Activated CD4-positive, alpha-beta T cell treated with anti-CD3 and anti-CD28 coated beads, Interleukin-2, amount 10 ng/mL, durations not matched to agents 24 days and 14 days (primary cell): ENCODE measurements around the gene EIF1B. TPM values are rescaled to one million over a fixed set of nuclear protein-coding genes. Genes with fewer than 3 reads are reported as not detected.
"Not testable (repeated sequence)": the region's sequence is repeated elsewhere in the genome, so short reads cannot be mapped to it uniquely, and the experiment has no call there.

ENCODE experiments used
- DNase-seq: peaks from one replicate; pipeline ENCODE4 v3.0.0; 2022
- H3K27ac Mint-ChIP-seq: one replicate; pipeline ENCODE4 v1.8.0; 2022; ENCODE audit warnings: mild to moderate bottlenecking, mixed read lengths
- H3K27me3 Mint-ChIP-seq: one replicate; pipeline ENCODE4 v1.8.0; 2022; ENCODE audit warnings: mixed read lengths
- H3K36me3 Mint-ChIP-seq: one replicate; pipeline ENCODE4 v1.8.0; 2022; ENCODE audit warnings: low read depth, mild to moderate bottlenecking, mixed read lengths
- H3K4me1 Mint-ChIP-seq: one replicate; pipeline ENCODE4 v1.8.0; 2021; ENCODE audit warnings: mixed read lengths
- H3K4me3 Mint-ChIP-seq: one replicate; pipeline ENCODE4 v1.8.0; 2022; ENCODE audit warnings: mild to moderate bottlenecking, moderate library complexity, mixed read lengths
- H3K9me3 Mint-ChIP-seq: one replicate; pipeline ENCODE4 v1.8.0; 2021; ENCODE audit warnings: mixed read lengths
- intact Hi-C: fragments of 100-400 bp; cut with micrococcal nuclease; formaldehyde crosslinking; loops from one replicate; pipeline ENCODE4 v1.15.1; 2023
- total RNA-seq: library from RNA; stranded (reverse); gene quantifications from 2 replicates; pipeline ENCODE4 v1.2.3, GENCODE V29; 2022

Gene EIF1B
- total RNA-seq = 46.1 and 47.7 TPM in 2 replicates

GRCh38 chr3:40309418-40309924, at the start of gene EIF1B:
Gene EIF1B (plus strand): TSS chr3:40309707. CDS start chr3:40309942, 235 bp downstream.
- DNase-seq = peak; percentile 100
- no peaks in the 10 kb centered on the region for H3K9me3 Mint-ChIP-seq
- no peaks in the 10 kb centered on the region for H3K27me3 Mint-ChIP-seq
- intact Hi-C loops = loop anchor here (1.0 to 10.0 kb wide), 6 partner anchors 144 to 1652 kb away; partner anchors contain the start of genes CTNNB1, RPL14, RPSA and ZNF621
- peaks cover 17% of the 10 kb centered on the region for H3K4me1 Mint-ChIP-seq
- H3K36me3 Mint-ChIP-seq = peaks cover 31% of the 10 kb centered on the region
- peak within 1 kb of the TSS; percentile 99 for H3K27ac Mint-ChIP-seq
- peak within 1 kb of the TSS; percentile 100 for H3K4me3 Mint-ChIP-seq

DNA sequence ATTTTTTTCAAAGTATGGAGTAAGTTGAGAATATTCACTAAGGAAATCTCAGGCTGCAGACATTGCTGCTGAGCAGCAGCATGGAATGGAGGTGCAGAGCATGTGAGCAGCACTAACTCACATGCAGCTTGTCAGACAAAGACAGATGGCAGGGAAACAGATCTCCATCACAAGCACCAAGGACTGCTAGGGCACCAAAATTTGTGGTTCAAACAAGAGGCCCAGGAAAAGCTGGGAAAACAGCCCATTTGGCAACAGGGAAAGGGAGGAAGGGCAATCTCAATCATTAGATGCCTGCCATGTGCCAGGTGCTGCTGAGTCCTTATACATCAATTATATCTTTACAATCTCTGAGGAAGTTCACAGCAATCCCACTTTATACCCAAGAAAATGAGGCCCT, 47.2 kb upstream of the EIF1B start:
- Mint-ChIP-seq H3K4me3 (no peak overlapping the region), H3K9me3 (no peaks in the 10 kb centered on the region), H3K27me3 (peaks cover 4% of the 10 kb centered on the region), H3K4me1 (no peaks in the 10 kb centered on the region), H3K36me3 (no peaks in the 10 kb centered on the region), H3K27ac (no peak overlapping the region)
- intact Hi-C loops = no loop called here
- no peak for DNase-seq

- Mint-ChIP-seq H3K4me3 (no peak overlapping the region), H3K9me3 (no peaks in the 10 kb centered on the region), H3K36me3 (no peaks in the 10 kb centered on the region), H3K27ac (no peak overlapping the region), H3K27me3 (peaks cover 4% of the 10 kb centered on the region), H3K4me1 (no peaks in the 10 kb centered on the region)
- no peak for DNase-seq
- intact Hi-C loops = no loop called here
These were observed 45.1 kb upstream of the EIF1B start for GRCh38 chr3:40264451-40264850.

DNA sequence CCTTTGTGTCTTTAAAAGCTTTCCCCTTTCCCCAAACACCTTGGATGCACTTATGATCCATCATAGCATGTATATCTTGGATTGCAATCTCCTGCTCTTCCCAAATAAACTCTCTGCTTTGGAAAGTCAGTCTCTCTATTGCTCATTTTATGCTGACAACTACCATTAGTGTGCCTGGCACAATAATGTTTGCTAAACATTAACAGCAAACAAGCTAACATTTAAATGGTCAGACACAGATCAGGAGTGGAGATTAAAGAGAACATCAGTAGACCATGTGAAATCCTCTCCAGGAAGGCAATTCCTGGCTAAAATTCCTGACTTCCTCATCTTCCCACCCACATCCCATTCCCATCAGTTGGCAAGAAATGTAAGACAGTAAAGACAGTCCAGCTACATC, 44.3 kb upstream of the EIF1B start:
- H3K4me3 Mint-ChIP-seq = no peak overlapping the region
- no peak overlapping the region for H3K27ac Mint-ChIP-seq
- DNase-seq = no peak
- no peaks in the 10 kb centered on the region for H3K36me3 Mint-ChIP-seq
- intact Hi-C loops = no loop called here
- H3K27me3 Mint-ChIP-seq = peaks cover 4% of the 10 kb centered on the region
- H3K9me3 Mint-ChIP-seq = no peaks in the 10 kb centered on the region
- H3K4me1 Mint-ChIP-seq = no peaks in the 10 kb centered on the region

DNA sequence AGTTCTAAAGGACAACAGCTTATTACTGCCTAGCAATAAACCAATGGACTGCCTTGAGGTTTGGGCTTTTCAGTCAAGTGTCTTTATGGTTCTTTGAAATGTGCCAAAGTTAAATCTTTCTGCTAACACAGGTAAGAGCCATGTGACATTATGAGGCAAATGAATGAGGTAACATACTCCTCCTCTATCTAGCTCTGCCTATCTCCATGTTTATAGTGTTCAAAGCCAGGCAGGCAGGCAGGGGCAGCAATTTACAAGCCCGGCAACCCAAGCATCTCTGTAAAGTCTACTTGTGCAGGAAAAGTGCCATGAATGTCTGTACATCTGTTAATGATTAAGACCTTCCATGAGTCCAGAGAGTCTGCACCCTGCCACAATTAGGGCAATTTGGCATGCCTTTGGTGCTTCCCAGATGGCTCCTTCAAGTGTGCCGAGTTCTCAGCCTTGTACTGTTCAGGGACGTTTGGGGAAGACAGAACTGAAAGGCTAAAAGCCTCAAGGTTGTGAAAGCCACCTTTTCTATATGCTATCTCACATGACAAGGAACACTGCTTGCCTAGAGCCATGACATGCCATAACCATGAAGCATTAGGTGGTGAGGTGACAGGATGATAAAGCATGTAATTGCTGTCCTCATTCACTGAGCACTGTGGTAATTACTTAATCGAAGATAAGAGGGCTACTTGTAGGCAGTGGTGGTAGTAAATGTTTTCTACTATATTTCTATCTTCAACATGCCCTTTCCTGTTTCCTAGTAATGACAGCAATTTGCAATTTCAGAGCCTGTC, 41.4 kb upstream of the EIF1B start:
- Mint-ChIP-seq H3K27me3 (peaks cover 4% of the 10 kb centered on the region), H3K9me3 (peaks cover 3% of the 10 kb centered on the region), H3K27ac (no peak overlapping the region), H3K4me1 (no peaks in the 10 kb centered on the region), H3K4me3 (no peak overlapping the region), H3K36me3 (no peaks in the 10 kb centered on the region)
- DNase-seq = no peak
- intact Hi-C loops = no loop called here

DNA sequence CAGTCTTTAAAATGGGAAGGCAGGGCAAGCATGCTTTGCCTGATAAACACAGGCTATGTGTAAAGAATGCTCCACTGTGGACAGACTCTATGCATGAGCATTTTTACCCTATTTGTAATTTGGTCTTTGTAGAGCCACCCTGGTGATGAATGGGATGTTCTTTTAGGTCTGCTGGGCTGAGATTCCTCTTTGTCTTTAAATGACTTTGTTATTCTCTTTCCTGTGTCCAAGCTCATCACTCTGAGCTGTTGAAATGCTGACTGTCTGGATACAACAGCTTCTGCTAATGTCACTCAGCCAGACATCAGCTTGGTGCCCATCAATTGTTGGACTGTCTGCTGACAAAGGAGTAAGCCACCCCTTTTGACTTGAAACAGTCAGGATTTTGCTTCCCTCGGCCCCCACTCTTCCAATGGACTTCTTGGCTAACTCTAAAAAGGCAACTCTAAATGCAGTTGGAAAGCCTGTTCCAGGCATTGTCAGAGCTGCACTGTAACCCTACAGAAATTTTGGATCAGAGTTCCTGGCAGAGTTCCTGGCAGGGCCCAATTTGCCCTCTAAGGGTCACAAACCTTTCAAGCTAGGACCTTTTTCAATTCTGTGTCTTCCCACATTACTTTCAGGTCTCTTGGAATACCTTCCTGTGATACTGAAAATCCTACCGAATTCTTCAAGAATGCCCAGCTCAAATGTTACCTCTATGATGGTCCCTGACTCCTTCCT, 40.5 kb upstream of the EIF1B start:
- H3K4me3 Mint-ChIP-seq = no peak overlapping the region
- peaks cover 3% of the 10 kb centered on the region for H3K9me3 Mint-ChIP-seq
- no peaks in the 10 kb centered on the region for H3K4me1 Mint-ChIP-seq
- no peak overlapping the region for H3K27ac Mint-ChIP-seq
- intact Hi-C loops = no loop called here
- no peak for DNase-seq
- H3K27me3 Mint-ChIP-seq = peaks cover 4% of the 10 kb centered on the region
- no peaks in the 10 kb centered on the region for H3K36me3 Mint-ChIP-seq

DNA sequence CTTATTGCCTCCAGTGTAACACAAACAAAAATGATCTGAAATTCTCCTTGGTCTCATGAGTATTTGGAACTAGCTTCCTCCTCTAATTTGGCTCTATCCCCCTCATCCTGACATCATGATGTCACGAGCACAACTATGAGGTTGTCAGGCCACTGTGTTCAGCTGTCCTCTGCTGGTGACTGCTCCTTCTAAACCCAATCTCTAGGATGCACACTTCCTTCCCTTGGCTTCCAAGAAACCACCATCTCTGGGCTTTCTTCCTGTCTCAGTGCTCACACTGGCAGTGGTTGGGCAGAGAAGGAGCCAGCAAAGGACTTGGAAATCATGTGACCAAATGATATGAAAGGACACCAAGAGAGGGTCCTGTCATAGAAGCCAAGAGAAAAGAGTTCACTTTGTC, 30.7 kb upstream of the EIF1B start:
- DNase-seq = no peak
- Mint-ChIP-seq H3K27ac (no peak overlapping the region), H3K4me1 (no peaks in the 10 kb centered on the region), H3K36me3 (no peaks in the 10 kb centered on the region), H3K27me3 (no peaks in the 10 kb centered on the region), H3K9me3 (no peaks in the 10 kb centered on the region), H3K4me3 (no peak overlapping the region)
- intact Hi-C loops = no loop called here

GRCh38 chr3:40281995-40282394, 27.5 kb upstream of the EIF1B start:
- no peaks in the 10 kb centered on the region for H3K36me3 Mint-ChIP-seq
- H3K4me3 Mint-ChIP-seq = no peak overlapping the region
- H3K4me1 Mint-ChIP-seq = no peaks in the 10 kb centered on the region
- intact Hi-C loops = no loop called here
- DNase-seq = no peak
- H3K9me3 Mint-ChIP-seq = no peaks in the 10 kb centered on the region
- peaks cover 3% of the 10 kb centered on the region for H3K27me3 Mint-ChIP-seq
- no peak overlapping the region for H3K27ac Mint-ChIP-seq

DNA sequence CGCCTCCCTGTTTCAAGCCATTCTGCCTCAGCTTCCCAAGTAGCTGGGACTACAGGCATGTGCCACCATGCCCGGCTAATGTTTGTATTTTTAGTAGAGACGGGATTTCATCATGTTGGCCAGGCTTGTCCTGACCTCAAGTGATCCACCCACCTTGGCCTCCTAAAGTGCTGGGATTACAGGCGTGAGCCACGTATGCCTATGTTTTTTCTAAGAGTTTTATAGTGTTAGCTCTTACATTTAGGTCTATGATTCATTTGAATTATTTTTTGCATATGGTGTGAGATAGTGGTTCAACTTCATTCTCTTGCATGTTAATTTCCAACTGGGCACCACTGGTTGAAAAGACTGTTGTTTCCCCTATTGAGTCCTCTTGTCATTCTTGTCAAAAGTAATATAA, 26.4 kb upstream of the EIF1B start:
- H3K27ac Mint-ChIP-seq, H3K9me3 Mint-ChIP-seq, H3K4me3 Mint-ChIP-seq, DNase-seq, H3K27me3 Mint-ChIP-seq, H3K4me1 Mint-ChIP-seq, H3K36me3 Mint-ChIP-seq, intact Hi-C loops: not testable (repeated sequence)

DNA sequence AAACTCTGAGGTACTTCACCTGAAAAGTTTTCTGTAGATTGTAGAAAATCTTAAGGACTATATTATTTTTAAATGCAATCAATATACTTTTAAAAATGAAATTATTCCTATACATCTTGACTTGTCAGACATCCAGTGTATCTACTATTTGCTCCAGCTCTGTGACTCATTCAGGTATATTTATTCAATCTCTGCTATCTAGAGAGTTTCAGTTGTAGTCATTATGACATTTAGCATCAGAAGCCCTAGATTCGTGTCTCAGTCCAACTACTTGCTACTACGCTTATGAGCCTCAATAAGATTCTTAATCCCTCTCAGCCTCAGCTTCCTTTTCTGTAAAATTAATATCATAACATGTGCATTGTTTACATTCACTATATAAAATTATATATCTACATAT, 22.3 kb upstream of the EIF1B start:
- H3K27ac Mint-ChIP-seq = no peak overlapping the region
- peaks cover 1% of the 10 kb centered on the region for H3K36me3 Mint-ChIP-seq
- no peak for DNase-seq
- H3K4me1 Mint-ChIP-seq = no peaks in the 10 kb centered on the region
- no peak overlapping the region for H3K4me3 Mint-ChIP-seq
- H3K9me3 Mint-ChIP-seq = no peaks in the 10 kb centered on the region
- H3K27me3 Mint-ChIP-seq = peaks cover 3% of the 10 kb centered on the region
- intact Hi-C loops = no loop called here

DNA sequence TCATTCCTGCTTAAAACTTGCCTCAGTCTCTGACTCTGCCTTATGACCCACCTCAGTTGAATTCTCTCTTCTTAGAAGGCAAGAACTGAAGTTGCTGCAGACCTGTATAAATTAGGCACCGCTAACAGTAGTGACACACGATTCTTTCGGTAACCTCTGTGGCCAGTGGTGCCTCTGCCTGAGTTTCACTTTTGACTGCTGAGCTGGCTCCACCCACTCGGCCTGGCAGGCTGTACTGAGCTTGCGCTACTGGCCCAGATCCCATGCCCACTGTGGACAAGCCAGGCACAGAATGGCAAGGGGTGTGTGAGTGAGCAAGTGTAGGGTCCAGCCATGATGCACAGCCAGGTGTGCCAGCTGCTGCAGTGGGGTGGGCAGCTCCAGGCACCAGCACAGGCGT, 19.1 kb upstream of the EIF1B start:
- peak; percentile 49 for DNase-seq
- Mint-ChIP-seq H3K36me3 (peaks cover 1% of the 10 kb centered on the region), H3K4me3 (no peak overlapping the region), H3K27me3 (peaks cover under 1% of the 10 kb centered on the region), H3K27ac (no peak overlapping the region), H3K4me1 (no peaks in the 10 kb centered on the region), H3K9me3 (no peaks in the 10 kb centered on the region)
- intact Hi-C loops = no loop called here

GRCh38 chr3:40291471-40291870, 18.0 kb upstream of the EIF1B start:
- Mint-ChIP-seq H3K27me3 (no peaks in the 10 kb centered on the region), H3K36me3 (peaks cover 1% of the 10 kb centered on the region), H3K27ac (no peak overlapping the region), H3K9me3 (no peaks in the 10 kb centered on the region), H3K4me3 (no peak overlapping the region), H3K4me1 (no peaks in the 10 kb centered on the region)
- intact Hi-C loops = no loop called here
- DNase-seq = no peak

- H3K9me3 Mint-ChIP-seq = no peaks in the 10 kb centered on the region
- no peak for DNase-seq
- no peak overlapping the region for H3K27ac Mint-ChIP-seq
- H3K27me3 Mint-ChIP-seq = no peaks in the 10 kb centered on the region
- intact Hi-C loops = no loop called here
- H3K36me3 Mint-ChIP-seq = peaks cover 1% of the 10 kb centered on the region
- no peaks in the 10 kb centered on the region for H3K4me1 Mint-ChIP-seq
- H3K4me3 Mint-ChIP-seq = no peak overlapping the region
These were observed 16.7 kb upstream of the EIF1B start for GRCh38 chr3:40292637-40293349.

DNA sequence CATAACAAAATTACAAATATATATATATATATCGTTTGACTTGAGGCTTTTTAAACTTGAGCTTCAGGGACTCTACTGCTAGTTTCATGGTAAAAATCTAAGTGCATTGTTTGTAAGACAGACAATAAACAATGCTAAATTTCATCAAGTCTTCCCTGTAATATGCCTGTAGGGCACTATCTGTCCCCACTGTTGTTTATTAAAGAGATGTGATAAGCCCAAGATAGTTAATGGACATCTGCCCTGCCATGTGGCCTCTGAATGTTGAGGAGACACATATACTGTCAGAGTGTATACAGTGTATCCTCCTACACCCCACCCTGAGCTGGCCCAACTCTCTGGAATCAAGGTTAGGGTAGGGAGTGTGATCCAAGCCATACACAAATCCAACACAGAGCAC, 15.1 kb upstream of the EIF1B start:
- Mint-ChIP-seq H3K9me3 (no peaks in the 10 kb centered on the region), H3K4me3 (no peak overlapping the region), H3K36me3 (peaks cover 1% of the 10 kb centered on the region), H3K4me1 (no peaks in the 10 kb centered on the region), H3K27me3 (no peaks in the 10 kb centered on the region), H3K27ac (no peak overlapping the region)
- DNase-seq = no peak
- intact Hi-C loops = no loop called here
